Transverse colon (tissue), 4 donors: Measurements from ENCODE around the gene BMERB1. TPM values are rescaled to one million over a fixed set of nuclear protein-coding genes. Genes with fewer than 3 reads are reported as not detected.
"Not testable (repeated sequence)": the region's sequence is repeated elsewhere in the genome, so short reads cannot be mapped to it uniquely, and the experiment has no call there.

ENCODE experiments used
- DNase-seq: peaks from one replicate; pipeline ENCODE4 v3.0.0-alpha.2; 2019
- H3K27ac ChIP-seq, 4 donors: fragments of 200-600 bp; sonication (generic); 2 replicates each; pipeline ENCODE4 v1.5.1; 2016 to 2018; ENCODE audit warnings: inconsistent platforms in 4 of 4
- H3K27me3 ChIP-seq: fragments of 200-600 bp; sonication (generic); 2 replicates; pipeline ENCODE4 v1.5.1; 2017; ENCODE audit warnings: inconsistent platforms
- H3K36me3 ChIP-seq, 4 donors: fragments of 200-600 bp; sonication (generic); 2 replicates each; pipeline ENCODE4 v1.5.1; 2017 to 2019; ENCODE audit warnings: inconsistent platforms in 4 of 4
- H3K4me1 ChIP-seq, 4 donors: fragments of 200-600 bp; sonication (generic); 2 replicates each; pipeline ENCODE4 v1.5.1; 2017 to 2020; ENCODE audit warnings: inconsistent platforms in 4 of 4
- H3K4me3 ChIP-seq, 4 donors: fragments of 200-600 bp; sonication (generic); 1 replicate in 1 of 4; 2 replicates in 3 of 4; pipeline versions ENCODE4 v1.5.1 to v1.6.1; 2017 to 2019; ENCODE audit warnings: inconsistent platforms in 4 of 4
- H3K9me3 ChIP-seq, 2 donors: fragments of 200-600 bp; sonication (generic); 2 replicates each; pipeline ENCODE4 v1.5.1; 2017 to 2019; ENCODE audit warnings: inconsistent platforms in 2 of 2
- EP300 ChIP-seq: sonication (generic); formaldehyde crosslinking; IDR thresholded peaks from one replicate; pipeline ENCODE4 v1.6.1; 2017; ENCODE audit warnings: antibody characterized with exemption, low read depth
- POLR2A ChIP-seq: fragments of 450-650 bp; IDR thresholded peaks from one replicate; pipeline ENCODE4 v1.6.1; 2016; ENCODE audit warnings: antibody characterized with exemption, mild to moderate bottlenecking, moderate library complexity
- POLR2AphosphoS5 ChIP-seq, 3 donors: sonication (generic); formaldehyde crosslinking; IDR thresholded peaks; one replicate each; pipeline ENCODE4 v1.6.1; 2016; ENCODE audit warnings: antibody characterized with exemption in 3 of 3
- WGBS, 2 donors: methylation state at CpG; one replicate each; pipeline ENCODE4 v1.1.5; 2018; ENCODE audit warnings: low coverage in 1 of 2; 5-methylcytosine and 5-hydroxymethylcytosine counted together
- in situ Hi-C, 4 donors: fragments of 200-750 bp; cut with MboI; loops; one replicate each; pipeline versions ENCODE4 v1.15.0 to v1.15.1; 2017; ENCODE audit warnings: low sequenced_read_pairs in 3 of 4, low pct_ligation_motif_present in 1 of 4, low pct_unique_long_range_greater_than_20kb in 1 of 4
- intact Hi-C: fragments of 100-400 bp; cut with DNase I; formaldehyde crosslinking; loops from one replicate; pipeline ENCODE4 v1.15.1; 2023; ENCODE audit warnings: low total_unique reads
- total RNA-seq, 4 donors: library from RNA; depleted of rRNA; stranded (reverse); fragments of >200 nt; gene quantifications; one replicate each; pipeline ENCODE4 v1.1.0, GENCODE V29; 2016
- TF ChIP-seq, protein P1 (sequence below), 5 experiments: fragments of 200-600 bp in 3 of 5; fragments of 450-650 bp in 2 of 5; sonication (generic) in 3 of 5; IDR thresholded peaks; 1 replicate in 2 of 5; 2 replicates in 3 of 5; pipeline ENCODE4 v1.5.1; 2016 to 2017; ENCODE audit warnings: antibody characterized with exemption in 5 of 5, inconsistent platforms in 3 of 5, mild to moderate bottlenecking in 2 of 5, moderate library complexity in 1 of 5

BMERB1 gene
- total RNA-seq, 4 donors from 2014 or later: 8.6 to 65.1 (median 14.1) TPM

DNA sequence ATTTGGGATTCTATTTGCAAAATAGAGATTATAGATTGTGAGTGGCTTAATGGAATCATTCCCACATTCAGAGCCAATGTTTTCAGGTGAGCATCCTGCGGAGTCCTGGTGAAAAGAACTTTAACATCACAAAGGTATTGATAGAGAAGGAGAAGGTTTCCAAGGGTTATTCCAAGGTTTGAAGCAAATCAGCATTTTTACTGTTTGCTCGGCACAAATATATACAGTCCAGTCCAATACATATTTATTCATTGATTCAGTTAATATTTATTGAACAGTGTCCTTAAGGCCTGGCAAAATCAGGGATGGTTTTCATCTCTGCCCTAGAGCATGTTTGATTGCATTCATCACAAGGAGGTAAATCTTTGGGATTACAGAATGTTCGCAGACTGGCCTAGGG, 32.4 kb upstream of the BMERB1 start:
- Histone ChIP-seq H3K27ac (no peak overlapping the region), H3K27me3 (no peaks in the 10 kb centered on the region), H3K9me3 (no peaks in the 10 kb centered on the region), H3K4me1 (no peaks in the 10 kb centered on the region), H3K4me3 (no peak overlapping the region), H3K36me3 (no peaks in the 10 kb centered on the region)
- in situ Hi-C loops (loop anchor here in 1 of 4 donors (25.0 kb wide), 1 partner anchor 735 kb away; no protein-coding TSS in a partner anchor), intact Hi-C loops (no loop called here)
- DNase-seq: no peak
- 94 to 97% methylated on average over 3 of the region's 3 CpGs for WGBS, 2 donors
- TF ChIP-seq, protein P1, sequence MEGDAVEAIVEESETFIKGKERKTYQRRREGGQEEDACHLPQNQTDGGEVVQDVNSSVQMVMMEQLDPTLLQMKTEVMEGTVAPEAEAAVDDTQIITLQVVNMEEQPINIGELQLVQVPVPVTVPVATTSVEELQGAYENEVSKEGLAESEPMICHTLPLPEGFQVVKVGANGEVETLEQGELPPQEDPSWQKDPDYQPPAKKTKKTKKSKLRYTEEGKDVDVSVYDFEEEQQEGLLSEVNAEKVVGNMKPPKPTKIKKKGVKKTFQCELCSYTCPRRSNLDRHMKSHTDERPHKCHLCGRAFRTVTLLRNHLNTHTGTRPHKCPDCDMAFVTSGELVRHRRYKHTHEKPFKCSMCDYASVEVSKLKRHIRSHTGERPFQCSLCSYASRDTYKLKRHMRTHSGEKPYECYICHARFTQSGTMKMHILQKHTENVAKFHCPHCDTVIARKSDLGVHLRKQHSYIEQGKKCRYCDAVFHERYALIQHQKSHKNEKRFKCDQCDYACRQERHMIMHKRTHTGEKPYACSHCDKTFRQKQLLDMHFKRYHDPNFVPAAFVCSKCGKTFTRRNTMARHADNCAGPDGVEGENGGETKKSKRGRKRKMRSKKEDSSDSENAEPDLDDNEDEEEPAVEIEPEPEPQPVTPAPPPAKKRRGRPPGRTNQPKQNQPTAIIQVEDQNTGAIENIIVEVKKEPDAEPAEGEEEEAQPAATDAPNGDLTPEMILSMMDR (IDR thresholded peaks at IDR 0.05): no peak
- no peak for TF ChIP-seq POLR2AphosphoS5 (IDR thresholded peaks at IDR 0.05)
- no peak for TF ChIP-seq POLR2A

DNA sequence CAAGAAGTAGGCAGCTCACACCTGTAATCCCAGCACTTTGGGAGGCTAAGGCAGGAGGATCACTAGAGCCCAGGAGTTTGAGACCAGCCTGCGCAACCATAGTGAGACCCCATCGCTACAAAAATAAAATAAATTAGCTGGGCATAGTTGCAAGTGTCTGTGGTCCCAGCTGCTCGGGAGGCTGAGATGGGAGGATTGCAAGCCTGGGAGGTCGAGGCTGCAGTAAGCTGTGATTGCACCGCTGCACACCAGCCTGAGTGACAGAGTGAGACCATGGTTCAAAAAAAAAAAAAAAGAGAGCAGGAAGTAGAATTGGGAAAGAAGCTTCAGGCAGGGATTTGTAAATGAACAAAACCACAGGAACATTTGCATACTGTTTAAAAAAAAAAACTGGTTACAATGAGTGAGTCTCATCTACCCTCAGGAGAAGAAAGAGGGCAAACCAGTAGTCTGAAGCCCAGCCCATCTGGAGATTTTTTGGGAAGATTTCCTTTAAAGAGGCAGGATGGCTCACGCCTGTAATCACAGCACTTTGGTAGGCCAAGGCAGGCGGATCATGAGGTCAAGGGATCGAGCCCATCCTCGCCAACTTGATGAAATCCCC, 30.9 kb upstream of the BMERB1 start:
- TF ChIP-seq POLR2A (no peak), POLR2AphosphoS5 (IDR thresholded peaks at IDR 0.05) (no peak), EP300 (no peak)
- TF ChIP-seq, protein P1 (IDR thresholded peaks at IDR 0.05): no peak
- Histone ChIP-seq H3K36me3 (no peaks in the 10 kb centered on the region), H3K4me3 (no peak overlapping the region), H3K4me1 (no peaks in the 10 kb centered on the region), H3K9me3 (no peaks in the 10 kb centered on the region), H3K27ac (no peak overlapping the region), H3K27me3 (no peaks in the 10 kb centered on the region)
- DNase-seq: no peak
- intact Hi-C loops (no loop called here), in situ Hi-C loops (loop anchor here in 1 of 4 donors (25.0 kb wide), 1 partner anchor 734 kb away; no protein-coding TSS in a partner anchor)
- WGBS, 2 donors: 80 to 92% methylated on average over 4 to 9 of the region's 9 CpGs

DNA sequence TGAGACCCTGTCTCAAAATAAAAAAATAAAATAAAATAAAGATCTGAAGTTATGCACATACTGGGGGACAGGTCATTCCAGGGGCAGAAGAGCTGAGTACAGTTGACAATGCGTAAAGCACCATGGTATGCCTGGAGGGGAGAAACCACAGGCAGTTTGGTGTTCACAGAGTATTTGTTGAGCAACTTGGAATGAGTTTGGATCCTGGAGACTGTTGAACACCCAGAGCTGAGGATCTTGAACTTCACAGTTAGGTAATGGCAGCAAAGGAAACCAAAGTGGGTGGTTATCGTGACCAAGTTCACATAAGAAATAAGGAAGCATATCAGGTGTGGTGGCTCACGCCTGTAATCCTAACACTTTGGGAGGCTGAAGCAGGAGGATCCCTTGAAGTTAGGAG, 30.3 kb upstream of the BMERB1 start:
- in situ Hi-C loops: loop anchor here in 1 of 4 donors (25.0 kb wide), 1 partner anchor 733 kb away; no protein-coding TSS in a partner anchor
- 82 to 100% methylated on average over 2 to 3 of the region's 3 CpGs for WGBS, 2 donors

DNA sequence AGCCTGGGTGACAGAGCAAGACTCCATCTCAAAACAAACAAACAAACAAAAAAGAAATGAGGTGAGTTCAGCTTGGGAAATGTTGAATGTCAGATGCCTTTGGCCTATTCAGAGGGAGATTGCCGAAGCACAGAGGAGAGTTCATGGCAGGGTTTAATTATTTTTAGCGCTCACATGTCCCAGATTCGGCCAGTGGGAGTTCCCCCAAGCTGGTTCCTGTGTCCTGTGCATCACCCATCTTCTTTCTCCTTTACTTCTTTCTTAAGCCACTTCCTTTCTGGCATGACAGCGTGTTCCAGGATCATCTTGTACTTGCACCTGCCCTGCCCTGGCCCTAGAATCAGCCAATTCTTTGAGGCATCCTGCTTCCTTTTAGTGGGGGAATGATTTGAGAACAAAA, 29.6 kb upstream of the BMERB1 start:
- DNase-seq: peak; percentile 14
- in situ Hi-C loops: loop anchor here in 1 of 4 donors (25.0 kb wide), 1 partner anchor 733 kb away; no protein-coding TSS in a partner anchor
- Histone ChIP-seq H3K27me3 (no peaks in the 10 kb centered on the region), H3K9me3 (no peaks in the 10 kb centered on the region), H3K4me1 (no peaks in the 10 kb centered on the region), H3K4me3 (no peak overlapping the region), H3K27ac (peak overlapping the region in 1 of 4 donors; percentile 25), H3K36me3 (no peaks in the 10 kb centered on the region)
- no peak for TF ChIP-seq POLR2AphosphoS5 (IDR thresholded peaks at IDR 0.05)
- WGBS, 2 donors: 62 to 73% methylated on average over 4 of the region's 4 CpGs
- intact Hi-C loops: no loop called here

More for the DNA sequence above, 30.3 kb upstream of the BMERB1 start:
- H3K27me3 ChIP-seq, intact Hi-C loops, H3K9me3 ChIP-seq, H3K4me3 ChIP-seq, DNase-seq, H3K4me1 ChIP-seq, H3K36me3 ChIP-seq: not testable (repeated sequence)
- H3K27ac ChIP-seq: peak overlapping the region in 1 of 4 donors; percentile 25

DNA sequence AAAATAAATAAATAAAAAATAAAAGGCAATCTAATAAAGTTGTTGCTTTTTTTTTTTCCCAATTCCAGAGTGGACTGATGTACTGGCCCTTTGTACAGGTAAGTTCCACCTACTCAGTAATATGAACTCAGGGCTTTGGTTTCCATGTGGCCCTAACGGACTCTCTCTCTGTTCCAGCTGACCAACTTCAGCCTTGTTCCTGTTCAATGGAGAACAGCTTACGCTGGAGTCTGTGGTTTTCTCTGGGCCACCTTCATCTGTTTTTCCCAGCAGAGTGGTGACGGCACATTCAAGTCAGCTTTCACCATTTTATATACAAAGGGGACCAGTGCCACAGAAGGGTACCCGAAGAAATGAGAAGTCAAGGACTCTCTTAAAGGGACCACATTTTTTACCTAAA, 26.6 kb upstream of the BMERB1 start:
- H3K27me3 ChIP-seq, intact Hi-C loops, DNase-seq, H3K4me3 ChIP-seq, H3K36me3 ChIP-seq, H3K27ac ChIP-seq, H3K4me1 ChIP-seq, H3K9me3 ChIP-seq: not testable (repeated sequence)
- WGBS, 2 donors: 83 to 88% methylated on average over 4 of the region's 4 CpGs
- in situ Hi-C loops: loop anchor here in 1 of 4 donors (25.0 kb wide), 1 partner anchor 730 kb away; no protein-coding TSS in a partner anchor

DNA sequence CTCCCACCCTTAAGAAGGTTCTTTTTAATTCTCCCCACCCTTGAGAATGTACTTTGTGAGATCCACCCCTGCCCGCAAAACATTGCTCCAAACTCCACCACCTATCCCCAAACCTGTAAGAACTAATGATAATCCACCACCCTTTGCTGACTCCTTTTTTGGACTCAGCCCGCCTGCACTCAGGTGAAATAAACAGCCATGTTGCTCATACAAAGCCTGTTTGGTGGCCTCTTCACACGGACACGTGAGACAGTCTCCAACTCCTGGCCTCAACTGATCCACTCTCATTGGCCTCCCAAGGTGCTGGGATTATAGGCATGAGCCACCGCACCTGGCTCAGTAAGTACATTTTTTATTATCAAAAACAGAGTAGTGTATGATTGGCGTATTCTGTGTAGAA, 24.9 kb upstream of the BMERB1 start:
- H3K9me3 ChIP-seq, H3K4me1 ChIP-seq, intact Hi-C loops, H3K27ac ChIP-seq, H3K4me3 ChIP-seq, H3K27me3 ChIP-seq, DNase-seq, H3K36me3 ChIP-seq: not testable (repeated sequence)
- in situ Hi-C loops: loop anchor here in 1 of 4 donors (25.0 kb wide), 1 partner anchor 728 kb away; no protein-coding TSS in a partner anchor
- WGBS, 2 donors: 89 to 90% methylated on average over 3 to 6 of the region's 6 CpGs
